ENCODE results near the gene VAX1.

DNA sequence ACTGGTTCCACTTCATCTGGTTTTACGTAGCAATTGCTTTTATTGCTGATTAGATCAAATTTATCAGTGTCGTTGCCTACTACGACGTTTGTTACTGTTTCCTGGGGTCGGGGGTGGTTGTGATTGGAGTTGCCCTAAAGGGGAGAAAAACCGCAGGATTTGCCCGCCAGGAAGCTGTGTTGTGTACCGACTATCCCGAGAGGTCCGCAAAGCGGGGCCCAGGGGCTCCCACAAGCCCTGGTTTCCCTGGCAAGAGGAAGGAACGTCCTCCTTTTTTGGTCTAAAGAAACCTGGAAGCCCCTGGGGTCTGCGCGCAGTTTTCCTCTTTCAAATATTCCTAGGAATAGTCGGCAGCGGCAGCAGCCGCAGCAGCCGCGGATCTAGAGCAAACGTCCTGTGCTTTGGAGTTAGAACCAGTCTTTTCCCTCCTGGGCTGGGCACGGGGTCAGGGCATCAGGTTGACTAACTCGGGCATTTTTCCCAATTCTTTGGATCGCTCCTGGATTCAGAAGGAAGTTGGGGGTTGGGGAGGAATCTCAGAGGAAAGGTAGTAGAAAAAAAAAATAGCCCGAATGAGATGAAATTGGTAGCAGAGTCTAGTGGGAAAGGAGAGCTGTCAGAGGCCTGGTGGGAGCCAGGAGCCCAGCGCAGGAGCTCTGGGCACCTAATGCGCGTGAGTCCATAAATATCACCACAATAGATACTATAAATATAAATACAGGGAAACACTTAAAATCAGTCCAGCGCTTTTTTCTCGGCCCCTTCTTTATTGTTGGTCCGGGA, 4.6 kb downstream of the VAX1 start:
- TF ChIP-seq, protein P1, sequence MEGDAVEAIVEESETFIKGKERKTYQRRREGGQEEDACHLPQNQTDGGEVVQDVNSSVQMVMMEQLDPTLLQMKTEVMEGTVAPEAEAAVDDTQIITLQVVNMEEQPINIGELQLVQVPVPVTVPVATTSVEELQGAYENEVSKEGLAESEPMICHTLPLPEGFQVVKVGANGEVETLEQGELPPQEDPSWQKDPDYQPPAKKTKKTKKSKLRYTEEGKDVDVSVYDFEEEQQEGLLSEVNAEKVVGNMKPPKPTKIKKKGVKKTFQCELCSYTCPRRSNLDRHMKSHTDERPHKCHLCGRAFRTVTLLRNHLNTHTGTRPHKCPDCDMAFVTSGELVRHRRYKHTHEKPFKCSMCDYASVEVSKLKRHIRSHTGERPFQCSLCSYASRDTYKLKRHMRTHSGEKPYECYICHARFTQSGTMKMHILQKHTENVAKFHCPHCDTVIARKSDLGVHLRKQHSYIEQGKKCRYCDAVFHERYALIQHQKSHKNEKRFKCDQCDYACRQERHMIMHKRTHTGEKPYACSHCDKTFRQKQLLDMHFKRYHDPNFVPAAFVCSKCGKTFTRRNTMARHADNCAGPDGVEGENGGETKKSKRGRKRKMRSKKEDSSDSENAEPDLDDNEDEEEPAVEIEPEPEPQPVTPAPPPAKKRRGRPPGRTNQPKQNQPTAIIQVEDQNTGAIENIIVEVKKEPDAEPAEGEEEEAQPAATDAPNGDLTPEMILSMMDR (IDR thresholded peaks at IDR 0.05 in 2 of 3, conservative IDR thresholded peaks at IDR 0.05 in 1 of 3; ENCODE audit: borderline replicate concordance in 1 of 3, insufficient read depth in 1 of 3, low read depth in 2 of 3, low read length in 2 of 3): no peak
- TF ChIP-seq POLR2A (IDR thresholded peaks at IDR 0.05; ENCODE audit: borderline replicate concordance, extremely low read depth, insufficient read depth, insufficient read length) (no peak), EZH2 (IDR thresholded peaks at IDR 0.05) (no peak), ZNF274 (IDR thresholded peaks at IDR 0.05; ENCODE audit: low read depth, low read length) (no peak)
- TF ChIP-seq, protein P2, sequence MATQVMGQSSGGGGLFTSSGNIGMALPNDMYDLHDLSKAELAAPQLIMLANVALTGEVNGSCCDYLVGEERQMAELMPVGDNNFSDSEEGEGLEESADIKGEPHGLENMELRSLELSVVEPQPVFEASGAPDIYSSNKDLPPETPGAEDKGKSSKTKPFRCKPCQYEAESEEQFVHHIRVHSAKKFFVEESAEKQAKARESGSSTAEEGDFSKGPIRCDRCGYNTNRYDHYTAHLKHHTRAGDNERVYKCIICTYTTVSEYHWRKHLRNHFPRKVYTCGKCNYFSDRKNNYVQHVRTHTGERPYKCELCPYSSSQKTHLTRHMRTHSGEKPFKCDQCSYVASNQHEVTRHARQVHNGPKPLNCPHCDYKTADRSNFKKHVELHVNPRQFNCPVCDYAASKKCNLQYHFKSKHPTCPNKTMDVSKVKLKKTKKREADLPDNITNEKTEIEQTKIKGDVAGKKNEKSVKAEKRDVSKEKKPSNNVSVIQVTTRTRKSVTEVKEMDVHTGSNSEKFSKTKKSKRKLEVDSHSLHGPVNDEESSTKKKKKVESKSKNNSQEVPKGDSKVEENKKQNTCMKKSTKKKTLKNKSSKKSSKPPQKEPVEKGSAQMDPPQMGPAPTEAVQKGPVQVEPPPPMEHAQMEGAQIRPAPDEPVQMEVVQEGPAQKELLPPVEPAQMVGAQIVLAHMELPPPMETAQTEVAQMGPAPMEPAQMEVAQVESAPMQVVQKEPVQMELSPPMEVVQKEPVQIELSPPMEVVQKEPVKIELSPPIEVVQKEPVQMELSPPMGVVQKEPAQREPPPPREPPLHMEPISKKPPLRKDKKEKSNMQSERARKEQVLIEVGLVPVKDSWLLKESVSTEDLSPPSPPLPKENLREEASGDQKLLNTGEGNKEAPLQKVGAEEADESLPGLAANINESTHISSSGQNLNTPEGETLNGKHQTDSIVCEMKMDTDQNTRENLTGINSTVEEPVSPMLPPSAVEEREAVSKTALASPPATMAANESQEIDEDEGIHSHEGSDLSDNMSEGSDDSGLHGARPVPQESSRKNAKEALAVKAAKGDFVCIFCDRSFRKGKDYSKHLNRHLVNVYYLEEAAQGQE (IDR thresholded peaks at IDR 0.05; ENCODE audit: low read depth): no peak

Measured in HCT116 (cell line).